Adipose tissue (tissue), 3 donors: ENCODE measurements around the gene STARD9. TPM values are rescaled to one million over a fixed set of nuclear protein-coding genes. Genes with fewer than 3 reads are reported as not detected.

ENCODE experiments used
- polyA plus RNA-seq, 3 donors: library from polyadenylated mRNA; stranded (reverse); fragments of 200-250 nt; gene quantifications; one replicate each; pipeline ENCODE4 v1.2.3, GENCODE V29; 2013
- donor health status: healthy with polysubstance abuse.
- donor health status: Bipolar disorder and iron deficiency.
- donor health status: healthy.

STARD9 gene
- polyA plus RNA-seq, 3 donors = 0.78 to 15.0 (median 3.8) TPM

Other genes with a start within 250 kb of the STARD9 start
- 1 to 10 TPM; 3.9 to 9.7 (median 8.3) TPM for gene CAPN3, start 216.1 kb upstream of the STARD9 start, polyA plus RNA-seq
- 10 to 100 TPM in 2 of 3 donors, 1 to 10 TPM in 1; 6.8 to 30.7 (median 24.2) TPM for gene ZNF106, start 84.5 kb upstream of the STARD9 start, polyA plus RNA-seq
- 10 to 100 TPM; 19.3 to 70.4 (median 38.9) TPM for gene SNAP23, start 80.0 kb upstream of the STARD9 start, polyA plus RNA-seq
- gene LRRC57, start 26.8 kb upstream of the STARD9 start, polyA plus RNA-seq = 10 to 100 TPM in 1 of 3 donors, 1 to 10 TPM in 2; 6.2 to 10.7 (median 7.3) TPM
- gene HAUS2, start 26.8 kb upstream of the STARD9 start, polyA plus RNA-seq = 10 to 100 TPM in 2 of 3 donors, 1 to 10 TPM in 1; 8.1 to 17.8 (median 13.8) TPM
- gene CDAN1, start 161.5 kb downstream of the STARD9 start, polyA plus RNA-seq = 1 to 10 TPM; 6.3 to 8.8 (median 7.6) TPM